GM21619 (cell line): ENCODE measurements around the gene CAMSAP3.

Experiments used
- ATAC-seq: cut with Tn5 transposase; IDR thresholded peaks from one replicate; pipeline ENCODE4 v1.9.1; 2021; ENCODE audit not compliant: unreplicated experiment

Gene CAMSAP3

GRCh38 chr19:7646426-7646700, 50.7 kb downstream of the CAMSAP3 start:
- no peak for ATAC-seq

GRCh38 chr19:7647156-7647555, 51.5 kb downstream of the CAMSAP3 start:
- no peak for ATAC-seq

- ATAC-seq, result no peak
Measured at GRCh38 chr19:7648265-7649014, 52.8 kb downstream of the CAMSAP3 start.

GRCh38 chr19:7650148-7650547, 54.5 kb downstream of the CAMSAP3 start:
- no peak for ATAC-seq

GRCh38 chr19:7652061-7652641, 56.5 kb downstream of the CAMSAP3 start:
- no peak for ATAC-seq

GRCh38 chr19:7654401-7654800, 58.7 kb downstream of the CAMSAP3 start:
- no peak for ATAC-seq

- ATAC-seq, result no peak
Measured at GRCh38 chr19:7655581-7655980, 59.9 kb downstream of the CAMSAP3 start.

- no peak for ATAC-seq
Measured at GRCh38 chr19:7657131-7657751, 61.6 kb downstream of the CAMSAP3 start.

- ATAC-seq, result peak; percentile 78
Measured at GRCh38 chr19:7658219-7658686, 62.6 kb downstream of the CAMSAP3 start.

GRCh38 chr19:7661744-7662538, 66.3 kb downstream of the CAMSAP3 start:
- no peak for ATAC-seq

- no peak for ATAC-seq
Measured at GRCh38 chr19:7662657-7663056, 67.0 kb downstream of the CAMSAP3 start.

- ATAC-seq, result no peak
Measured at GRCh38 chr19:7663706-7664105, 68.0 kb downstream of the CAMSAP3 start.

- ATAC-seq, result no peak
Measured at GRCh38 chr19:7665076-7665475, 69.4 kb downstream of the CAMSAP3 start.
